GM12873 (cell line): ENCODE measurements around the gene RNF167.

Source experiments
- TF ChIP-seq, protein P1 (sequence below): IDR thresholded peaks from 2 replicates; pipeline ENCODE4 v1.5.1; 2012; ENCODE audit warnings: low read depth, mild to moderate bottlenecking, moderate library complexity, low read length, control low read depth; ENCODE audit not compliant: insufficient read depth; ENCODE audit errors: missing control alignments

The RNF167 gene

GRCh38 chr17:4899341-4900230 lies 40.5 kb upstream of the RNF167 start, which contains the start of gene C17orf107:
C17orf107 (plus strand) TSS chr17:4899536; CDS start chr17:4899763, 227 bp downstream.
- TF ChIP-seq, protein P1, sequence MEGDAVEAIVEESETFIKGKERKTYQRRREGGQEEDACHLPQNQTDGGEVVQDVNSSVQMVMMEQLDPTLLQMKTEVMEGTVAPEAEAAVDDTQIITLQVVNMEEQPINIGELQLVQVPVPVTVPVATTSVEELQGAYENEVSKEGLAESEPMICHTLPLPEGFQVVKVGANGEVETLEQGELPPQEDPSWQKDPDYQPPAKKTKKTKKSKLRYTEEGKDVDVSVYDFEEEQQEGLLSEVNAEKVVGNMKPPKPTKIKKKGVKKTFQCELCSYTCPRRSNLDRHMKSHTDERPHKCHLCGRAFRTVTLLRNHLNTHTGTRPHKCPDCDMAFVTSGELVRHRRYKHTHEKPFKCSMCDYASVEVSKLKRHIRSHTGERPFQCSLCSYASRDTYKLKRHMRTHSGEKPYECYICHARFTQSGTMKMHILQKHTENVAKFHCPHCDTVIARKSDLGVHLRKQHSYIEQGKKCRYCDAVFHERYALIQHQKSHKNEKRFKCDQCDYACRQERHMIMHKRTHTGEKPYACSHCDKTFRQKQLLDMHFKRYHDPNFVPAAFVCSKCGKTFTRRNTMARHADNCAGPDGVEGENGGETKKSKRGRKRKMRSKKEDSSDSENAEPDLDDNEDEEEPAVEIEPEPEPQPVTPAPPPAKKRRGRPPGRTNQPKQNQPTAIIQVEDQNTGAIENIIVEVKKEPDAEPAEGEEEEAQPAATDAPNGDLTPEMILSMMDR = no peak

- TF ChIP-seq, protein P1 = no peak
These were observed 39.6 kb upstream of the RNF167 start for GRCh38 chr17:4900231-4901107.

- TF ChIP-seq, protein P1 = no peak
These were observed 38.9 kb upstream of the RNF167 start for GRCh38 chr17:4901108-4901647.

DNA sequence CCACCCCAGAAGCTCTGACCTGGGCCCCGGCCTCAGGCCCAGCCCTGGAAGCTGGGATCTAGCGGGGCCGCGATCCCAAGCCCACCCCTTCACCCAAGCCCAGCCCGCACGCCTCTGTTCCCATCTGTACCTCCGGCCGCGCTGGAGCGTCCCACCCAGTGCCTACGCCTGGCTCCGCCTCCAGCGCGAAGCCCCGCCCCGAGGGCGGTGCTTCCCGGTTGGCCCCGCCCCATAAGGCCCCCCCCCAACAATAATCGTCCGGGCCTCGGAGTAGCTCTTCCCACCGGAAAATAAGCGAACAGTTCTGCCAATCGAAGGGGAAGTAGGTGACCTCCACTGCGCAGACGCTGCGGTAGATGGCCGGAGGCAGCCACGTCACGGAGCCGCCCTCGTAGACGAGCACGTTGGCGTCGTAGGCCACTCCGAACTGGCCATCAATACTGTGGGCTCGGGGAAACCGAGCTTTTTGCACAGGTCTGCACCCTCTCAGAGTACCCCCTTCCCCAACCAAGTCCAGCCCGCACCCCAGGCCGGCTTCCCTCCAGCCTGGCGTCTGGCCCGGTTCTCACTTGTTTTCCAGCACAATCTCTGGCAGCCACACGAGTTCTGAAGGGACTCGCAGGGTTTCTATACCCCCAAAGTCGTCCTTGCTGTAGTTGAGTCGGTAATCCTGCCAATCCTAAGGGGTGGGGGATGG lies 38.3 kb upstream of the RNF167 start:
- TF ChIP-seq, protein P1 = no peak

GRCh38 chr17:4902540-4902939 lies 37.5 kb upstream of the RNF167 start:
- TF ChIP-seq, protein P1 = no peak

DNA sequence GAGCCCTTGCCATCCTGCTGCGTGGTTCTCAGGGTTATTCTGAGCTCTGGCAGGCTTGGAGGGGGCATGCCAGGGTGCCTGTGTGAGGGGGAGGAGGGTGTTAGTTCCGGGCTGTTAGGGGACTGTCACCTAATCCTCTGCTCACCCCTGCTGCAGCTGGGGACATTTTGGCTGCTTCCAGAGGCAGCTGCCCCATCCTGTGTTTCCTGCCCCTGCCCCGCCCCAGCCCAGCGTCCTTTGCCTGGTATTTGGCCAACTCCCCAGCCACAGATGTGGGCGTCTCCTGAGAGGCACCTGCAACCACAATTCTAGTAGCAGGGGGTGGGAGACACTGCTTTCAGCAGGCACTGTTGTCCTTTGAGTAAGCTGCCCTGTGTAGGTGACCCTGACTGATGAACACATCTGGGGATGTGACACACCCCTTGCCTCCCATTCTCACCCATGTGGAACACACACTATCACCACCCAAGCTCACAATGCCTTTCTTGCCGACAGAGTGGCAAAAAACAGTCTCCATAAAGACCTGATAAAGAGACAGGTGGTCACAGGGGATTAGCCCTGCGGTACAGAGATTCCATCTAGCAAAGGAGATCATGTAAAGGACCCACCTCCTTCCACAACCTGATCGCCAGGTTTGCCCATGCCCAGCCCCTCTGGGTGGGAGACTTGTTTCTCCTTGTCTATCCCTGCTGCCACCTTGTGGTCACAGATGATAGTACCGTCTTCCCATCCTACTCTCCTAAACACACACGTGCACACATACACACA lies 36.8 kb upstream of the RNF167 start, which contains the start of gene CHRNE:
Gene CHRNE (minus strand): TSS at position 48 of the 768 bp plus-strand sequence. CDS start 35 bp downstream, at position 13.
- TF ChIP-seq, protein P1 = peak; percentile 88
